GM19193 (cell line): ENCODE measurements around the gene RGPD4.
"Not testable (repeated sequence)": the region's sequence is repeated elsewhere in the genome, so short reads cannot be mapped to it uniquely, and the experiment has no call there.

ENCODE experiments used
- POLR2A ChIP-seq: IDR thresholded peaks from 4 replicates; pipeline ENCODE4 v1.6.1; 2011; ENCODE audit not compliant: insufficient read depth, insufficient read length; ENCODE audit errors: extremely low read depth

The RGPD4 gene

GRCh38 chr2:107826749-107827148 is at the start of gene RGPD4:
Gene RGPD4 (plus strand): TSS chr2:107826892. CDS start chr2:107827014, 122 bp downstream.
- TF ChIP-seq POLR2A = not testable (repeated sequence)

GRCh38 chr2:107777974-107778373 is 48.7 kb upstream of the RGPD4 start:
- TF ChIP-seq POLR2A = no peak

- TF ChIP-seq POLR2A = no peak
Observed at GRCh38 chr2:107785756-107786155, 40.9 kb upstream of the RGPD4 start.

GRCh38 chr2:107790837-107791236 is 35.9 kb upstream of the RGPD4 start:
- no peak for TF ChIP-seq POLR2A

- no peak for TF ChIP-seq POLR2A
Observed at GRCh38 chr2:107801498-107801897, 25.2 kb upstream of the RGPD4 start.

GRCh38 chr2:107804608-107805498 is 21.8 kb upstream of the RGPD4 start:
- no peak for TF ChIP-seq POLR2A

GRCh38 chr2:107806901-107807300 is 19.8 kb upstream of the RGPD4 start:
- TF ChIP-seq POLR2A = no peak

- TF ChIP-seq POLR2A = no peak
Observed at GRCh38 chr2:107807988-107808387, 18.7 kb upstream of the RGPD4 start.

- TF ChIP-seq POLR2A = no peak
Observed at GRCh38 chr2:107808959-107809358, 17.7 kb upstream of the RGPD4 start.

GRCh38 chr2:107809835-107810234 is 16.9 kb upstream of the RGPD4 start:
- TF ChIP-seq POLR2A = no peak

GRCh38 chr2:107810734-107811133 is 16.0 kb upstream of the RGPD4 start:
- TF ChIP-seq POLR2A = no peak

- TF ChIP-seq POLR2A = no peak
Observed at GRCh38 chr2:107811411-107811810, 15.3 kb upstream of the RGPD4 start.

GRCh38 chr2:107812006-107812405 is 14.7 kb upstream of the RGPD4 start:
- TF ChIP-seq POLR2A = no peak

- no peak for TF ChIP-seq POLR2A
Observed at GRCh38 chr2:107817378-107817777, 9.3 kb upstream of the RGPD4 start.

GRCh38 chr2:107822302-107822701 is 4.4 kb upstream of the RGPD4 start:
- no peak for TF ChIP-seq POLR2A

GRCh38 chr2:107824451-107825205 is 2.1 kb upstream of the RGPD4 start:
- TF ChIP-seq POLR2A = no peak
